Stimulated activated CD4-positive, alpha-beta T cell treated with anti-CD3 and anti-CD28 coated beads, Interleukin-4, amount 100 ng/mL, for 24 hours (primary cell): ENCODE data around the gene OSBP.
A peak's percentile ranks its signal among the peaks of the same experiment; 100 is the strongest.
"Not testable (repeated sequence)": the region's sequence is repeated elsewhere in the genome, so short reads cannot be mapped to it uniquely, and the experiment has no call there.

Source experiments
- DNase-seq: peaks from one replicate; pipeline ENCODE4 v3.0.0-alpha.2; 2020

Gene OSBP

GRCh38 chr11:59550842-59551658 lies 64.5 kb downstream of the OSBP start:
- peak; percentile 88 for DNase-seq

GRCh38 chr11:59550368-59550841 lies 65.2 kb downstream of the OSBP start:
- DNase-seq: peak; percentile 92

- DNase-seq: no peak
Measured at GRCh38 chr11:59548309-59548656, 67.3 kb downstream of the OSBP start.

- DNase-seq: not testable (repeated sequence)
Measured at GRCh38 chr11:59547605-59548308, 67.8 kb downstream of the OSBP start.

- DNase-seq: no peak
Measured at GRCh38 chr11:59545179-59546020, 70.2 kb downstream of the OSBP start.

- DNase-seq: no peak
Measured at GRCh38 chr11:59544869-59545178, 70.8 kb downstream of the OSBP start.

DNA sequence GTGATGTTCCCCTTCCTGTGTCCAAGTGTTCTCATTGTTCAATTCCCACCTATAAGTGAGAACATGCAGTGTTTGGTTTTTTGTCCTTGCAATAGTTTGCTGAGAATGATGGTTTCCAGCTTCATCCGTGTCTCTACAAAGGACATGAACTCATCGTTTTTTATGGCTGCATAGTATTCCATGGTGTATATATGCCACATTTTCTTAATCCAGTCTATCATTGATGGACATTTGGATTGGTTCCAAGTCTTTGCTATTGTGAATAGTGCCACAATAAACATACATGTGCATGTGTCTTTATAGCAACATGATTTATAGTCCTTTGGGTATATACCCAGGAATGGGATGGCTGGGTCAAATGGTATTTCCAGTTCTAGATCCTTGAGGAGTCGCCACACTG lies 71.9 kb downstream of the OSBP start:
- not testable (repeated sequence) for DNase-seq

GRCh38 chr11:59542142-59542810 lies 73.3 kb downstream of the OSBP start:
- DNase-seq: no peak

- no peak for DNase-seq
Measured at GRCh38 chr11:59534676-59535075, 80.9 kb downstream of the OSBP start.

DNA sequence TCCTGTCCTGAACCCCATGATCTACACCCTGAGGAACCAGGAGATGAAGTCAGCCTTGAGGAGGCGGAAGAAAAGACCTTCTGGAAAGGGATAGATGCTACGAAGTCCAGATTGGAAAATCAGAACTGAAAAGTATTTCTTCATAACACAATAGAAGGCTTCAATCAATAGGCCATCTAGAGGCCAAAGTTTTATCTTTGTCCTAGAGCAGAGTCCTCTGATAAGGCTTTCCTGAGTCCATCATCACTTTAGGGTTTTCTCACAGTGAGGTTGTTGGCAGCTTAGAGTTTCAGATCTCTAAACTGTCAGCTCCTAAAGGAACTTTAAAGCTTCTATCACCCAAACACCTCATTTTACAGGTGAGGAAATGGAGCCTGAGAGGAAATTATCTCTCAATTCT lies 83.0 kb downstream of the OSBP start:
- DNase-seq: no peak

- DNase-seq: no peak
Measured at GRCh38 chr11:59528711-59529110, 86.9 kb downstream of the OSBP start.
